Measurements from ENCODE around the gene KRT82.
A peak's percentile ranks its signal among the peaks of the same experiment; 100 is the strongest.

Gene KRT82

GRCh38 chr12:52356031-52356761, 49.9 kb downstream of the KRT82 start:
- WGBS (ENCODE audit: insufficient coverage) = 96% methylated on average over 43 of the region's 56 CpGs
- H3K27ac ChIP-seq (ENCODE audit: insufficient read depth in 1 of 2, low read depth in 1 of 2, low read length in 2 of 2, poor library complexity in 1 of 2, severe bottlenecking in 2 of 2) = no peak overlapping the region
- H3K4me1 ChIP-seq (ENCODE audit: control extremely low read depth in 1 of 4, control insufficient read depth in 4 of 4, insufficient read depth in 4 of 4, low read length in 3 of 4) = peaks cover 0 to 21% (median 8%) of the 10 kb centered on the region in 4 experiments
- ChIA-PET POLR2A (no interaction called here), CTCF (interaction anchor here (0.9 kb wide), 1 partner anchor 47 kb away, joined by 6 read pairs; no protein-coding TSS in a partner anchor)
- no peaks in the 10 kb centered on the region for H3K9me3 ChIP-seq (ENCODE audit: control extremely low read depth in 1 of 5, control insufficient read depth in 4 of 5, insufficient read depth in 2 of 5, low read depth in 1 of 5, low read length in 4 of 5)
- no peak overlapping the region for H3K4me3 ChIP-seq (ENCODE audit: control insufficient read depth in 1 of 7, extremely low read depth in 1 of 7, insufficient read depth in 4 of 7, low read depth in 2 of 7, low read length in 6 of 7)
- no peaks in the 10 kb centered on the region for H3K36me3 ChIP-seq (ENCODE audit: control insufficient read depth in 4 of 4, insufficient read depth in 4 of 4, low read length in 3 of 4)
- peaks cover 0 to 8% (median 0%) of the 10 kb centered on the region in 5 experiments for H3K27me3 ChIP-seq (replicated peaks in 2 of 5; ENCODE audit: control insufficient read depth in 4 of 5, insufficient read depth in 5 of 5, low read length in 4 of 5)
- no peak for DNase-seq

- Histone ChIP-seq H3K27ac (ENCODE audit: insufficient read depth in 1 of 2, low read depth in 1 of 2, low read length in 2 of 2, poor library complexity in 1 of 2, severe bottlenecking in 2 of 2) (no peak overlapping the region), H3K4me3 (ENCODE audit: control insufficient read depth in 1 of 7, extremely low read depth in 1 of 7, insufficient read depth in 4 of 7, low read depth in 2 of 7, low read length in 6 of 7) (no peak overlapping the region), H3K9me3 (ENCODE audit: control extremely low read depth in 1 of 5, control insufficient read depth in 4 of 5, insufficient read depth in 2 of 5, low read depth in 1 of 5, low read length in 4 of 5) (no peaks in the 10 kb centered on the region), H3K4me1 (ENCODE audit: control extremely low read depth in 1 of 4, control insufficient read depth in 4 of 4, insufficient read depth in 4 of 4, low read length in 3 of 4) (peaks cover 0 to 26% (median 9%) of the 10 kb centered on the region in 4 experiments), H3K36me3 (ENCODE audit: control insufficient read depth in 4 of 4, insufficient read depth in 4 of 4, low read length in 3 of 4) (no peaks in the 10 kb centered on the region), H3K27me3 (replicated peaks in 2 of 5; ENCODE audit: control insufficient read depth in 4 of 5, insufficient read depth in 5 of 5, low read length in 4 of 5) (peaks cover 0 to 8% (median 0%) of the 10 kb centered on the region in 5 experiments)
- ChIA-PET CTCF (interaction anchor here (0.9 to 1.8 kb wide), 2 partner anchors 17 to 46 kb away, joined by 6 read pairs; no protein-coding TSS in a partner anchor), POLR2A (no interaction called here)
- DNase-seq = no peak
- 100% methylated on average over 8 of the region's 8 CpGs for WGBS (ENCODE audit: insufficient coverage)
Measured at GRCh38 chr12:52355176-52355575, 51.0 kb downstream of the KRT82 start.

GRCh38 chr12:52354200-52354599, 51.9 kb downstream of the KRT82 start:
- CTCF ChIA-PET = interaction anchor here (1.8 to 3.1 kb wide), 2 partner anchors 7 to 18 kb away, joined by 6 to 16 read pairs; no protein-coding TSS in a partner anchor
- POLR2A ChIA-PET = no interaction called here

GRCh38 chr12:52353766-52354165, 52.4 kb downstream of the KRT82 start:
- ChIA-PET CTCF (interaction anchor here (1.8 to 3.1 kb wide), 2 partner anchors 8 to 19 kb away, joined by 6 to 16 read pairs; no protein-coding TSS in a partner anchor), POLR2A (no interaction called here)
- Histone ChIP-seq H3K27me3 (replicated peaks in 2 of 5; ENCODE audit: control insufficient read depth in 4 of 5, insufficient read depth in 5 of 5, low read length in 4 of 5) (peaks cover 0 to 9% (median 0%) of the 10 kb centered on the region in 5 experiments), H3K4me3 (ENCODE audit: control insufficient read depth in 1 of 7, extremely low read depth in 1 of 7, insufficient read depth in 4 of 7, low read depth in 2 of 7, low read length in 6 of 7) (no peak overlapping the region), H3K27ac (ENCODE audit: insufficient read depth in 1 of 2, low read depth in 1 of 2, low read length in 2 of 2, poor library complexity in 1 of 2, severe bottlenecking in 2 of 2) (no peak overlapping the region), H3K4me1 (ENCODE audit: control extremely low read depth in 1 of 4, control insufficient read depth in 4 of 4, insufficient read depth in 4 of 4, low read length in 3 of 4) (peaks cover 0 to 24% (median 7%) of the 10 kb centered on the region in 4 experiments), H3K9me3 (ENCODE audit: control extremely low read depth in 1 of 5, control insufficient read depth in 4 of 5, insufficient read depth in 2 of 5, low read depth in 1 of 5, low read length in 4 of 5) (no peaks in the 10 kb centered on the region), H3K36me3 (ENCODE audit: control insufficient read depth in 4 of 4, insufficient read depth in 4 of 4, low read length in 3 of 4) (no peaks in the 10 kb centered on the region)
- 100% methylated on average over 1 of the region's 3 CpGs for WGBS (ENCODE audit: insufficient coverage)
- no peak for DNase-seq

More at GRCh38 chr12:52354200-52354599, 51.9 kb downstream of the KRT82 start:
- no peak overlapping the region for H3K27ac ChIP-seq (ENCODE audit: insufficient read depth in 1 of 2, low read depth in 1 of 2, low read length in 2 of 2, poor library complexity in 1 of 2, severe bottlenecking in 2 of 2)
- H3K4me1 ChIP-seq (ENCODE audit: control extremely low read depth in 1 of 4, control insufficient read depth in 4 of 4, insufficient read depth in 4 of 4, low read length in 3 of 4) = peaks cover 0 to 26% (median 9%) of the 10 kb centered on the region in 4 experiments
- H3K9me3 ChIP-seq (ENCODE audit: control extremely low read depth in 1 of 5, control insufficient read depth in 4 of 5, insufficient read depth in 2 of 5, low read depth in 1 of 5, low read length in 4 of 5) = no peaks in the 10 kb centered on the region
- H3K27me3 ChIP-seq (replicated peaks in 2 of 5; ENCODE audit: control insufficient read depth in 4 of 5, insufficient read depth in 5 of 5, low read length in 4 of 5) = peaks cover 0 to 9% (median 0%) of the 10 kb centered on the region in 5 experiments
- no peaks in the 10 kb centered on the region for H3K36me3 ChIP-seq (ENCODE audit: control insufficient read depth in 4 of 4, insufficient read depth in 4 of 4, low read length in 3 of 4)
- DNase-seq = no peak
- no CpG with 5 or more reads among the region's 5 CpGs for WGBS (ENCODE audit: insufficient coverage)
- H3K4me3 ChIP-seq (ENCODE audit: control insufficient read depth in 1 of 7, extremely low read depth in 1 of 7, insufficient read depth in 4 of 7, low read depth in 2 of 7, low read length in 6 of 7) = no peak overlapping the region

GRCh38 chr12:52352951-52353350, 53.2 kb downstream of the KRT82 start:
- DNase-seq = no peak
- Histone ChIP-seq H3K27me3 (replicated peaks in 2 of 5; ENCODE audit: control insufficient read depth in 4 of 5, insufficient read depth in 5 of 5, low read length in 4 of 5) (peaks cover 0 to 13% (median 0%) of the 10 kb centered on the region in 5 experiments), H3K9me3 (ENCODE audit: control extremely low read depth in 1 of 5, control insufficient read depth in 4 of 5, insufficient read depth in 2 of 5, low read depth in 1 of 5, low read length in 4 of 5) (no peaks in the 10 kb centered on the region), H3K27ac (ENCODE audit: insufficient read depth in 1 of 2, low read depth in 1 of 2, low read length in 2 of 2, poor library complexity in 1 of 2, severe bottlenecking in 2 of 2) (no peak overlapping the region), H3K4me3 (ENCODE audit: control insufficient read depth in 1 of 7, extremely low read depth in 1 of 7, insufficient read depth in 4 of 7, low read depth in 2 of 7, low read length in 6 of 7) (no peak overlapping the region), H3K4me1 (ENCODE audit: control extremely low read depth in 1 of 4, control insufficient read depth in 4 of 4, insufficient read depth in 4 of 4, low read length in 3 of 4) (peaks cover 0 to 18% (median 7%) of the 10 kb centered on the region in 4 experiments), H3K36me3 (ENCODE audit: control insufficient read depth in 4 of 4, insufficient read depth in 4 of 4, low read length in 3 of 4) (no peaks in the 10 kb centered on the region)
- no CpG with 5 or more reads among the region's 2 CpGs for WGBS (ENCODE audit: insufficient coverage)
- CTCF ChIA-PET = interaction anchor here (1.2 to 3.1 kb wide), 6 partner anchors 8 to 196 kb away, joined by 3 to 16 read pairs (median 6); no protein-coding TSS in a partner anchor
- POLR2A ChIA-PET = no interaction called here

GRCh38 chr12:52351196-52352059, 54.7 kb downstream of the KRT82 start:
- peaks cover 0 to 13% (median 0%) of the 10 kb centered on the region in 5 experiments for H3K27me3 ChIP-seq (replicated peaks in 2 of 5; ENCODE audit: control insufficient read depth in 4 of 5, insufficient read depth in 5 of 5, low read length in 4 of 5)
- ChIA-PET CTCF (interaction anchor here (0.7 to 3.1 kb wide), 12 partner anchors 10 to 527 kb away, joined by 3 to 16 read pairs (median 6); no protein-coding TSS in a partner anchor), POLR2A (no interaction called here)
- no peak overlapping the region for H3K27ac ChIP-seq (ENCODE audit: insufficient read depth in 1 of 2, low read depth in 1 of 2, low read length in 2 of 2, poor library complexity in 1 of 2, severe bottlenecking in 2 of 2)
- H3K36me3 ChIP-seq (ENCODE audit: control insufficient read depth in 4 of 4, insufficient read depth in 4 of 4, low read length in 3 of 4) = no peaks in the 10 kb centered on the region
- peak; percentile 52 to 88 (median 87) for DNase-seq
- peaks cover 0 to 18% (median 7%) of the 10 kb centered on the region in 4 experiments for H3K4me1 ChIP-seq (ENCODE audit: control extremely low read depth in 1 of 4, control insufficient read depth in 4 of 4, insufficient read depth in 4 of 4, low read length in 3 of 4)
- no peaks in the 10 kb centered on the region for H3K9me3 ChIP-seq (ENCODE audit: control extremely low read depth in 1 of 5, control insufficient read depth in 4 of 5, insufficient read depth in 2 of 5, low read depth in 1 of 5, low read length in 4 of 5)
- WGBS (ENCODE audit: insufficient coverage) = 45% methylated on average over 6 of the region's 9 CpGs
- H3K4me3 ChIP-seq (ENCODE audit: control insufficient read depth in 1 of 7, extremely low read depth in 1 of 7, insufficient read depth in 4 of 7, low read depth in 2 of 7, low read length in 6 of 7) = no peak overlapping the region

Measured in common myeloid progenitor, CD34-positive (primary cell).